Nephron progenitor cell (in vitro differentiated cells): ENCODE results near the gene CDK14.

Experiments
- DNase-seq: peaks from one replicate; pipeline ENCODE4 v3.0.0; 2021
- H3K27ac Mint-ChIP-seq: 2 replicates; pipeline ENCODE4 v1.8.0; 2021; ENCODE audit warnings: mild to moderate bottlenecking, moderate library complexity, mixed read lengths
- H3K27me3 Mint-ChIP-seq: 2 replicates; pipeline ENCODE4 v1.8.0; 2021; ENCODE audit warnings: mild to moderate bottlenecking, low read depth, mixed read lengths; ENCODE audit not compliant: poor library complexity
- H3K36me3 Mint-ChIP-seq: 2 replicates; pipeline ENCODE4 v1.8.0; 2021; ENCODE audit warnings: low read depth, mixed read lengths
- H3K4me1 Mint-ChIP-seq: 2 replicates; pipeline ENCODE4 v1.8.0; 2021; ENCODE audit warnings: mixed read lengths
- H3K4me3 Mint-ChIP-seq: 2 replicates; pipeline ENCODE4 v1.8.0; 2021; ENCODE audit warnings: mild to moderate bottlenecking, moderate library complexity, mixed read lengths
- H3K9me3 Mint-ChIP-seq: 2 replicates; pipeline ENCODE4 v1.8.0; 2021; ENCODE audit warnings: mild to moderate bottlenecking, moderate library complexity, mixed read lengths
- TF ChIP-seq, protein P1 (sequence below): fragments of 200-600 bp; sonication (generic); IDR thresholded peaks from 2 replicates; pipeline ENCODE4 v1.5.0; 2021; ENCODE audit warnings: antibody characterized with exemption

The CDK14 gene

DNA sequence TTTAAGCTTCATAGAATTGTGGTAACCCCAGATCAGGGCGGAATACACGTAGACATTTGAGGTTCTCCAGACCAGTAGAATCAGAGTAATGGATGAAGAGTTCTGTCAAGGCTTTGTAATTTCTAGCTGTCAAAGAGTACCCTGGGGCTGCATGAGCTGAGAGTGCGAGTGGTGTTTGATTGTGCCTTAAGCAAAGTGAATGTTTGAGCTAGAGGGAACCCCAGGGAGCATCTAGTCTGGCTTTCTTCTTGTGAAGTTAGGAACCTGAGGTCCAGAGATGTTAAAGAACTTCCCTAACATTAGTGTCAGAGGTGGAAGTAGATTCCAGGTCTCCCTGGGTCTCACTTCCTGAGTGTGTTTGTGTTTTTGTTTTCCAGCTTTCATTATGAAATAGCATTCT, 455.8 kb downstream of the CDK14 start:
- TF ChIP-seq, protein P1, sequence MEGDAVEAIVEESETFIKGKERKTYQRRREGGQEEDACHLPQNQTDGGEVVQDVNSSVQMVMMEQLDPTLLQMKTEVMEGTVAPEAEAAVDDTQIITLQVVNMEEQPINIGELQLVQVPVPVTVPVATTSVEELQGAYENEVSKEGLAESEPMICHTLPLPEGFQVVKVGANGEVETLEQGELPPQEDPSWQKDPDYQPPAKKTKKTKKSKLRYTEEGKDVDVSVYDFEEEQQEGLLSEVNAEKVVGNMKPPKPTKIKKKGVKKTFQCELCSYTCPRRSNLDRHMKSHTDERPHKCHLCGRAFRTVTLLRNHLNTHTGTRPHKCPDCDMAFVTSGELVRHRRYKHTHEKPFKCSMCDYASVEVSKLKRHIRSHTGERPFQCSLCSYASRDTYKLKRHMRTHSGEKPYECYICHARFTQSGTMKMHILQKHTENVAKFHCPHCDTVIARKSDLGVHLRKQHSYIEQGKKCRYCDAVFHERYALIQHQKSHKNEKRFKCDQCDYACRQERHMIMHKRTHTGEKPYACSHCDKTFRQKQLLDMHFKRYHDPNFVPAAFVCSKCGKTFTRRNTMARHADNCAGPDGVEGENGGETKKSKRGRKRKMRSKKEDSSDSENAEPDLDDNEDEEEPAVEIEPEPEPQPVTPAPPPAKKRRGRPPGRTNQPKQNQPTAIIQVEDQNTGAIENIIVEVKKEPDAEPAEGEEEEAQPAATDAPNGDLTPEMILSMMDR = no peak
- H3K4me1 Mint-ChIP-seq = peaks cover 19% of the 10 kb centered on the region
- H3K27ac Mint-ChIP-seq = no peak overlapping the region
- H3K9me3 Mint-ChIP-seq = peaks cover 5% of the 10 kb centered on the region
- no peak for DNase-seq
- peaks cover 14% of the 10 kb centered on the region for H3K36me3 Mint-ChIP-seq
- H3K4me3 Mint-ChIP-seq = no peak overlapping the region
- H3K27me3 Mint-ChIP-seq = no peaks in the 10 kb centered on the region

GRCh38 chr7:91054374-91054773, 458.3 kb downstream of the CDK14 start:
- TF ChIP-seq, protein P1 = no peak
- no peak for DNase-seq
- Mint-ChIP-seq H3K4me1 (peaks cover 19% of the 10 kb centered on the region), H3K27ac (peak overlapping the region; percentile 27), H3K36me3 (peaks cover 14% of the 10 kb centered on the region), H3K4me3 (no peak overlapping the region), H3K27me3 (no peaks in the 10 kb centered on the region), H3K9me3 (peaks cover 10% of the 10 kb centered on the region)

DNA sequence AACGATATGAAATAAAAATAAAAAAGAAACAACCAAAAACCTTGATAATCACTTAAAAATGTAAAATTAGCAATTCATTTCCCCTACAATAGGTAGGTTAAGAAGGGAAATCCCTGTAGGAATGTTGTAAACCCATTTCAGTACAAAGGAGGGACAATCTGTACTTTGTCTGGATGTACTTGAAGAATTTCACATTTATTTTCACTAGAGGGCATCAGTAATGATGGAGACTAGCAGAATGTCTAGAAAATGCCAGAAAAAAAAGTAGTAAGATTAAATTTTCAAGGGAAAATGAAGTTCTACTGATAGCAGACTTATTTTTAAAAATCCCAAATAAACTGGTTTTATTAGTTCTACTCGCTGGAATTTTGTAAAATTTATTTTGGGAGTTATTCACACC, 459.1 kb downstream of the CDK14 start:
- no peak for DNase-seq
- Mint-ChIP-seq H3K4me3 (no peak overlapping the region), H3K27me3 (no peaks in the 10 kb centered on the region), H3K9me3 (peaks cover 15% of the 10 kb centered on the region), H3K27ac (no peak overlapping the region), H3K36me3 (peaks cover 13% of the 10 kb centered on the region), H3K4me1 (peaks cover 19% of the 10 kb centered on the region)
- TF ChIP-seq, protein P1 = no peak

DNA sequence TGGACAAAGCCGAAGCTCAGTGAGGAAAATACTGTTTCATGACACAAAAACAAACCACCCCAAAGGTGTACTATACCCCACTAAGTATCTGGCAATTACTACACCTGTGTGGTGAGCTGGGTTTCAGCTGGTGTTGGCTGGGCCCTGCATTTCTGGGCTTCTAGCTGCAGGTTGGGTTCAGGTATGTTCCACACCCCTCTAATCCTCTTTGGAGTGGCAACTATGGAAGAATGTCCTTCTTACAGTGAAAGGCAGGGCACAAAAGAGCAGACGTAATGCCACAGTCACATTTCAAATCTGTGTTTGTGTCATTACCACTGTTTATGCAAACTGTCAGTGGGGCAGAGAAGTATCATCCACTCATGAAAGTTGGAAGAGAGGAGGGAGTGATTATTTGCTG, 466.6 kb downstream of the CDK14 start:
- no peaks in the 10 kb centered on the region for H3K27me3 Mint-ChIP-seq
- H3K27ac Mint-ChIP-seq = no peak overlapping the region
- TF ChIP-seq, protein P1 = no peak
- peaks cover 23% of the 10 kb centered on the region for H3K9me3 Mint-ChIP-seq
- no peak overlapping the region for H3K4me3 Mint-ChIP-seq
- peaks cover 16% of the 10 kb centered on the region for H3K4me1 Mint-ChIP-seq
- DNase-seq = no peak
- peaks cover 23% of the 10 kb centered on the region for H3K36me3 Mint-ChIP-seq

- no peak for DNase-seq
- H3K36me3 Mint-ChIP-seq = peaks cover 23% of the 10 kb centered on the region
- TF ChIP-seq, protein P1 = no peak
- H3K27me3 Mint-ChIP-seq = no peaks in the 10 kb centered on the region
- peaks cover 16% of the 10 kb centered on the region for H3K4me1 Mint-ChIP-seq
- H3K27ac Mint-ChIP-seq = no peak overlapping the region
- H3K4me3 Mint-ChIP-seq = no peak overlapping the region
- H3K9me3 Mint-ChIP-seq = peaks cover 19% of the 10 kb centered on the region
These were observed 467.9 kb downstream of the CDK14 start for GRCh38 chr7:91064052-91064451.

DNA sequence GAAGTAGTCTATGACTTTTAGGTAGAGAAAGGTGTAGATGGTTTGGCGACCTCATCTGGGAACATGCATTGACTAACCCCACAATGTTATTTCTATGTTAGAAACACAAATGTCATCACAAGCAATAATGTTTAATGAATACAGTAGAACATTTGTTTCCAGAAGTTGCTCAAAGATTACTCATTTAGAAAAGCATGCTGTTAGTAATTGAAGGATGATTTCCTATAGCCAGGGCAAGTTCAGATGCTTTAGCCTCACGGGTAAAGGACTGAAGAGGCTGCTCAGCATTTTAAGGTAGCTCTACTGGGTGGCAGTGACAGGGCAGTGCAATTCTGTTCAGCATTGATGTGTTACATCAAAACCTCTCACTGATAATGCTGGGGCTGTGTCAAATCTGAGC, 468.8 kb downstream of the CDK14 start:
- no peaks in the 10 kb centered on the region for H3K27me3 Mint-ChIP-seq
- H3K36me3 Mint-ChIP-seq = peaks cover 21% of the 10 kb centered on the region
- no peak for DNase-seq
- H3K4me3 Mint-ChIP-seq = no peak overlapping the region
- H3K27ac Mint-ChIP-seq = no peak overlapping the region
- H3K9me3 Mint-ChIP-seq = peaks cover 17% of the 10 kb centered on the region
- TF ChIP-seq, protein P1 = no peak
- peaks cover 16% of the 10 kb centered on the region for H3K4me1 Mint-ChIP-seq
